ENCODE results near the gene TOMM40L.

The TOMM40L gene

DNA sequence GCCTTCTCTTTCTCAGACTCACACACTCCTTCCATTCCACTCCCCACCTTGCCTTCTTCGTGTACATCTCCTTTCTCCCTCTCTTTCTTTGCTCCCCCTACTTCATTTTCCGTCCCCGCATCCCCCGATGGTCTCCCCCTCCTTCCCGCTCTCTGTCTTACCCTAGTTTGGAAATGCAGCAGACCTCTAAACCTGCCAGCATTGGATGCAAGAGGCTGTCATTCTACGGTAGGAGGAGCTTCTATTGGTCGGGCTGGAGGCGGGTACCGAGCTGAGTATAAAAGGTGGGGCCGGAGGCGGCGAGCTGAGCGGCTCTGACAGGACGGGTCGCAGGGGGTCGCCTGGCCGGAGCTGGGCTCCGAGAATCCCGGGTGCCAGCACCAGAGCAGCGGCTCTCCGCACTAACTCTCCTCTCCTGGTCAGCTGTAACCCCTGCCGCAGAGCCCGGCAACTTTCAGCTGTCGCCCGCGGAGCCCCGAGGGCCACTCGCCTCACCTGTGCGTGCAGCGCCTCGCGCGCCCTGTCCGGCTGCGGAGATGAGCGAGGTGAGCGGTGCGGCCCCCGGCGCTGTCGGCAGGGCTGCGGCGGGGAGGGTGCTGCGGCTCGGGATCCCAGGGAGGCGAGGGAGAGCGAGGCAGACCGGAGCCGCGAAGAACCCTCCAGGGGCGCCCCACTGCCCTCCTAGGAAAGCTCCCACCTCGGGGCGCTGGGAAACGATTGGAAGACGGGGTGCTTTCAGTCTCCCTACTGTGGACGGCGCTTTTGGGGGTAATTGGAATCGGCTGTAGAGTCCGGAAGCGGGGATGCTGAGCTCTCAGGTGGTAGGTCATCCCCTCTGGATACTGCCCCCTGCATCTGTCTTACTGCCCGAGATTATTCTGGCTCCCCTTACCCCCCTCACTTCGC, 32.8 kb downstream of the TOMM40L start, which contains the start of gene PCP4L1:
Gene PCP4L1 (plus strand): TSS at position 307 of the 906 bp plus-strand sequence. CDS start 230 bp downstream, at position 537.
- peak; percentile 5 for DNase-seq

- DNase-seq: no peak
Observed at GRCh38 chr1:161259345-161259702, 33.5 kb downstream of the TOMM40L start.

DNA sequence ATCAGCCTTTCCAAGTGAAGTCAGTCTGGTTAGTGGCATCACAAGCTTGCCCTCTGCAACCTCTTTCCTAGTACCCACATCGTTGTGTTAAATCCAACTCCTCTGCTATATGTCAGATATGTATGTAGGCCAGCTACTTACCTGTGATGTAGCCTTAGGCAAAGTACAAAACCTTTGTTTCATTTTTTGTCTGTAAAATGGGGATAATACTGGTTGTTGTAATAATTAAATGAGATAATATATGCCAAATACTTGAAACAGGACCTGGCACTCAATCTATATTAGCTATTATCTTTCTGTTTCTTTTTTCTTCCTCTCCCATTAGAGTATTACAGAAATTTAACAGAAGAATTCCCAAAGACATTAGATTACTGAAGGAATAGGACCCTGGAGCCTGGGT, 33.9 kb downstream of the TOMM40L start:
- no peak for DNase-seq

GRCh38 chr1:161260376-161261260, 34.8 kb downstream of the TOMM40L start:
- no peak for DNase-seq

- no peak for DNase-seq
Observed at GRCh38 chr1:161261261-161262235, 35.7 kb downstream of the TOMM40L start.

DNA sequence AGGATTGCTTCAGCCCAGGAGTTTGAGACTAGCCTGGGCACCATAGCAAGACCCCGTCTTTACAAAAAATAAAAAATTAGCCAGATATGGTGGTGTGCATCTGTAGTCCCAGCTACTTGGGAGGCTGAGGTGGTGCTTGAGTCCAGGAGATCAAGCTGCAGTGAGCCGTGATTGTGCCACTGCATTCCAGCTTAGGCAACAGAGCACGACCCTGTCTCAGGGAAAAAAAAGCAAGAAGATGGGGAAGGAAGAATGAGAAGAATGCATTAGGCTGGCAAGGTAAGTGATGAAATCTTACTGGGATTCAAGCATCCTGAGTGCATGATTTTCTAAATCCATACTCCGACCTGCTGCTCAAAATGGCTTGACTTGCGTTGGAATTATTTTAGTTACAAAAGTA, 39.4 kb downstream of the TOMM40L start:
- DNase-seq: no peak

DNA sequence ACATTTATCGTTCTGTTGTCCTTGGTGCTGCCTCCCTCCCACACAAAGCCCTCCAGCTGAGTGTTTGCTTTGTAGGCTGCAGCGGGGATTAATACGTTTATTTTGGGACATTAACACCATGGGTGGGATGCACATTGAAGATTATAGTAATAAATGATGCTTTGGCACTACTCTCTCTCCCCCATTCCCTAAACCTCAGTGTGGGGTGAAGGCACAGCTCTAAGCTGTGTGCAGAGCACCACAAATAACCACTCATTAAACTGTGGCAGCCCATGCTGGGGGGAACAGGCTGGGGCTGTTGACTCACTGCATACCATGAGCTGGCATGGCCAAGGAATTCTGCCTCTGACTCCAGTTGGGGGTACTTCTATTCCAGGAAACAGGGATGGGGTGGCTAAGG, 40.3 kb downstream of the TOMM40L start:
- no peak for DNase-seq

DNA sequence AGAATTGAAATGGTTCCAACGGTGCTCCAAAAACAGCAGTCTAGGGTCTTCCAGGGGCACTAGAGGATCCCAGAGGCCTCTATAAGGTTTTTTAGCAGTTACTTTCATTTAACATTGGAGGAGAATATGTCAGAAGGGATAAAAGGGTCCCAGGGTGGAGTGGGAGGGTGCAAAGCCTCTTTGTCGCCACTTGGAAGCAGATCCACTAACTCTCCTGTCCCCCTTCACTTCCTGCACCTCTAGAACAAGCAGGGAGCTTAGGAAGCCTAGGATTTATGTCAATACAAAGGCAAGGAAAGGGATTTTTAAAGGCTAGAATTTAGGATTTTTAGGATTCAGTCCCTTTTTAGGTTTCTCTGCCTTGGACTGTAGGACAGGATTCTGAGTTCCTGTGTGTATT, 41.0 kb downstream of the TOMM40L start:
- DNase-seq: no peak

- DNase-seq: no peak
Observed at GRCh38 chr1:161267321-161267720, 41.5 kb downstream of the TOMM40L start.

DNA sequence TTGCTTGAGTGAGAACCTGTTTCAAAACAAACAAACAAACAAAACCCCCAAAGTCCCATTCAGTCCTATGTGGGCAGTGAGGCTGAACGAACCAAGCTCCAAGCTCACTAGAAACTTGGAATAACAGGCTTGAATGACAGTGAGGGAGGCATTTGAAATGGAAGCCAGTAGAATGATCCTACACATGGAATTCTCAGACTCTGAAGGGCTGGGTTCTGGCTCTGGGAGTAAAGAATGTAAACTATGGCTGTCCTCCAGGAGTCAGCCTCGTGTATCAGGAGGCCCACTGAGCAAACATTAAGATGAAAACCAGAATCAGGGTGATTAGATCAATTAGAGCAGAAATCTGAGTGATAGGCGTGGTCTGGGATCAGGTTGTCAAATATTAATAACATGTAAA, 47.5 kb downstream of the TOMM40L start:
- no peak for DNase-seq

GRCh38 chr1:161274874-161275273, 49.0 kb downstream of the TOMM40L start:
- DNase-seq: no peak
